ENCODE data around the gene MPEG1. TPM values are rescaled to one million over a fixed set of nuclear protein-coding genes. Genes with fewer than 3 reads are reported as not detected.

The MPEG1 gene, protein sequence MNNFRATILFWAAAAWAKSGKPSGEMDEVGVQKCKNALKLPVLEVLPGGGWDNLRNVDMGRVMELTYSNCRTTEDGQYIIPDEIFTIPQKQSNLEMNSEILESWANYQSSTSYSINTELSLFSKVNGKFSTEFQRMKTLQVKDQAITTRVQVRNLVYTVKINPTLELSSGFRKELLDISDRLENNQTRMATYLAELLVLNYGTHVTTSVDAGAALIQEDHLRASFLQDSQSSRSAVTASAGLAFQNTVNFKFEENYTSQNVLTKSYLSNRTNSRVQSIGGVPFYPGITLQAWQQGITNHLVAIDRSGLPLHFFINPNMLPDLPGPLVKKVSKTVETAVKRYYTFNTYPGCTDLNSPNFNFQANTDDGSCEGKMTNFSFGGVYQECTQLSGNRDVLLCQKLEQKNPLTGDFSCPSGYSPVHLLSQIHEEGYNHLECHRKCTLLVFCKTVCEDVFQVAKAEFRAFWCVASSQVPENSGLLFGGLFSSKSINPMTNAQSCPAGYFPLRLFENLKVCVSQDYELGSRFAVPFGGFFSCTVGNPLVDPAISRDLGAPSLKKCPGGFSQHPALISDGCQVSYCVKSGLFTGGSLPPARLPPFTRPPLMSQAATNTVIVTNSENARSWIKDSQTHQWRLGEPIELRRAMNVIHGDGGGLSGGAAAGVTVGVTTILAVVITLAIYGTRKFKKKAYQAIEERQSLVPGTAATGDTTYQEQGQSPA
- total RNA-seq = not detected in 2 replicates

DNA sequence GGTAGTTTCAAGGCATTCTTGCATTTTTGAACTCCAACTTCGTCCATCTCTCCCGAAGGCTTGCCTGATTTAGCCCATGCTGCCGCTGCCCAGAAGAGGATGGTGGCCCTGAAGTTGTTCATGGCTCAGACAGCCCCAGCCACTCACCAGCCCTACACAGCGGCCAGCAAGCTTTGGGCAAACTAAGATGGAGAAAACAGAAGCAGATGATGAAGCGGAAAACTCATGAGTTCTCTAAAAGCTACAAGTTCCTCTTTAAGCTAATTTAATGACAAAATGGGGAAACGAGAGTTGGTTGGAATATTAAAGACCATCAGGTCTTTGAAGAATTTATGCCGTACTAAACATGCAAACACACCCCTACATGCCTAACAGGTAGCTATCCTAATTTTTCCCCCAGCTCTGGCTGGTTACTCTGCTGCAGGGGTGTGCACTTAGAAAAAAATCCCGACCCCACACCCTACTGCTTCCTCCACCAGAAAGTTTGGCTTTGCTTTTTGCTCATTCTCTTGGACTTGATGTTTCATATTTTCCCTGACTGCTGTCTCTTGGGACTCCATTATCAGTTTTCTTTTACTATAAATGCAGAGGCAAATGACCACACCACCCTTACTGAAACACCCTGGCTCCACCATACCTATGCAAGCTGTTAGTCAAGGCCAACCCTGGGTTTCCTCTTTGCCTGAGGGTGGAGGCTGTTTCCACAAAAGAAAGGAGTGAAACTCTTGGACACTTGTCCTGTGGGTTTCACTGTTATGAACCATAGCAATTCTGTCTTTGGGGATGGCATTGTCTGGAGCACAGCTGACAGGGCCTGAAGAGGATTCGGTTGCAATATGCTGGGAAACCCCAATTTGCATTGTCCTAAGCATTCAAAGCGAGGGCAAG, at the start of gene MPEG1:
Gene MPEG1, minus strand, starts transcription at position 184 of the 888 bp plus-strand sequence. Its CDS starts 62 bp downstream, at position 122.

DNA sequence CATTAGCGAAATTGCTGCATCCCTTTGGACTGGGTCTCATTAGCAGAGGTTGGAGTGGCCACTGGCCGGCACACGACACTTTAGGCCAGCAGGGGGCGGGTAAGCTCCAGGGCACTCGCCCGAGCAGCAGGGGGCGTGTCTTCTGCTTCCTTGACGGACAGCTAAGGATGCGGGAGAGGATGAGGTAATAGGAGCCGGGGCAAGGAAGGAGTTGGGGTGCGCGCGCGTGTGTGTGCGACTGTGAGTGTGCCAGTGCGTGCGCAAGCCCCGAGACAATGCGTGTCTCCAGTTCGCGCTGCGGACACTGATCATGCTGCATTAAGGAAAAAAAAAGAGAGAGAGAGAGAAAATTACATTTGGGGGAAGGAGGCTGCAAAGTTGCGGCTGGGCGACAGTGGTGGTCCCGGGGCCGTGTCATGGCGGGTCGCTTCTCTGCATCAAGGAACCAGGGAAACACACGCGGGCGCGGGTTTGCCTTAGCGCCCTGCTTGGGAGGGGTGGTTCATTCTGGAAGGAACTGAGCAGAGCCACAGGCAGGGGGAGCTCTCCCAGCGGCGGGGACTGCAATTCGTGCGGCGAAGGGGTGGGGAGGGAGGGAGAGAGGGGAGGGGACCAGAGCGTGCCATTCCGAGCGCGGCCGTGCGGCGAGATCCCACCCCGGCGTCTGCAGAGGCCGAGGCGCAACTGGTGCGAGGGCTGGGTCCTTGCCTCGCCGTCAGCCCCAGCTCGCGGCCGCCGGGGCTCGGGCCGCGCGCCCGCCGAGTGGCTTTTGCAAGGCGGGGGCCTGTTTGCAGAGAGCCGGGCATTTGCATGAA, 41.0 kb downstream of the MPEG1 start, which contains the start of gene DTX4:
Gene DTX4, plus strand, starts transcription at position 625 of the 815 bp plus-strand sequence. CDS start 464 bp downstream, outside the sequence.

Other genes with a start within 250 kb of the MPEG1 start
- gene GLYATL1B, start 126.6 kb downstream of the MPEG1 start, total RNA-seq = not detected in 2 replicates
- gene FAM111B, start 105.7 kb downstream of the MPEG1 start, total RNA-seq = 2.3 and 21.9 TPM in 2 replicates
- 44.8 and 69.8 TPM in 2 replicates for gene FAM111A, start 70.1 kb downstream of the MPEG1 start, total RNA-seq
- 0.19 and 0.85 TPM in 2 replicates for gene DTX4, start 40.8 kb downstream of the MPEG1 start, total RNA-seq
- gene OR5AN1, start 146.0 kb upstream of the MPEG1 start, total RNA-seq = not detected in 2 replicates
- not detected in 2 replicates for gene OR5A2, start 213.5 kb upstream of the MPEG1 start, total RNA-seq
- not detected in 2 replicates for gene OR5A1, start 223.5 kb upstream of the MPEG1 start, total RNA-seq
- gene OR4D6, start 244.0 kb upstream of the MPEG1 start, total RNA-seq = not detected in 2 replicates